K562 (cell line): ENCODE data around the gene NPAS3.

Experiments used
- BRD4 ChIP-seq: fragments of 200-600 bp; sonication (generic); IDR thresholded peaks from 2 replicates; pipeline ENCODE4 v1.6.1; 2017; ENCODE audit warnings: inconsistent platforms
- E2F1 ChIP-seq: sonication (generic); formaldehyde crosslinking; IDR thresholded peaks from 2 replicates; pipeline ENCODE4 v1.8.1; 2023; ENCODE audit warnings: mild to moderate bottlenecking, missing genetic modification reagents, moderate library complexity
- JUNB ChIP-seq: fragments of 450-650 bp; formaldehyde crosslinking; conservative IDR thresholded peaks from 2 replicates; pipeline ENCODE4 v1.4.0; 2020; ENCODE audit warnings: mild to moderate bottlenecking
- KLF6 ChIP-seq: fragments of 250-450 bp; sonication (Bioruptor Pico); IDR thresholded peaks from 2 replicates; pipeline ENCODE4 v1.4.0; 2020; ENCODE audit warnings: mild to moderate bottlenecking, moderate library complexity, borderline replicate concordance
- L3MBTL2 ChIP-seq: fragments of 450-650 bp; IDR thresholded peaks from 2 replicates; pipeline ENCODE4 v1.6.1; 2016; ENCODE audit warnings: mild to moderate bottlenecking, moderate library complexity
- POLR2AphosphoS5 ChIP-seq: IDR thresholded peaks from 2 replicates; pipeline ENCODE4 v1.6.1; 2011; ENCODE audit warnings: mild to moderate bottlenecking, low read depth, low read length, moderate library complexity; ENCODE audit not compliant: control insufficient read depth, insufficient read depth
- REST ChIP-seq, 2 experiments: fragments of 450-650 bp; formaldehyde crosslinking in 1 of 2; IDR thresholded peaks; 2 replicates each; pipeline versions ENCODE4 v1.4.0 to v1.6.1; 2014 to 2020; ENCODE audit warnings: mild to moderate bottlenecking in 2 of 2, borderline replicate concordance in 1 of 2, low read depth in 1 of 2
- SUPT5H ChIP-seq: fragments of 450-650 bp; IDR thresholded peaks from 2 replicates; pipeline ENCODE4 v1.6.1; 2016
- USF2 ChIP-seq: sonication (generic); formaldehyde crosslinking; IDR thresholded peaks from 2 replicates; pipeline ENCODE4 v1.5.0; 2020; ENCODE audit warnings: missing genetic modification reagents
- YBX1 ChIP-seq: fragments of 450-650 bp; IDR thresholded peaks from 2 replicates; pipeline ENCODE4 v1.7.1; 2016; ENCODE audit warnings: mild to moderate bottlenecking
- ZHX1 ChIP-seq: fragments of 150-350 bp; conservative IDR thresholded peaks from 2 replicates; pipeline ENCODE4 v1.6.1; 2014; ENCODE audit warnings: low read length
- ZNF609 ChIP-seq: sonication (generic); formaldehyde crosslinking; IDR thresholded peaks from 2 replicates; pipeline ENCODE4 v1.8.1; 2023; ENCODE audit warnings: missing genetic modification reagents, mild to moderate bottlenecking, borderline replicate concordance

- TF ChIP-seq ZHX1 = no peak
- no peak for TF ChIP-seq YBX1
- no peak for TF ChIP-seq ZNF609 (CRISPR knock-in tag)
- no peak for TF ChIP-seq POLR2AphosphoS5
- TF ChIP-seq KLF6 (CRISPR knock-in tag) = no peak
- no peak for TF ChIP-seq JUNB (CRISPR knock-in tag)
- no peak for TF ChIP-seq USF2 (CRISPR knock-in tag)
- TF ChIP-seq BRD4 = no peak
- no peak for TF ChIP-seq L3MBTL2
- TF ChIP-seq REST (IDR thresholded peaks at IDR 0.05; ENCODE audit: borderline replicate concordance) = no peak
- no peak for TF ChIP-seq REST (CRISPR knock-in tag; IDR thresholded peaks at IDR 0.05; ENCODE audit: low read depth)
- no peak for TF ChIP-seq SUPT5H
- no peak for TF ChIP-seq E2F1 (CRISPR knock-in tag)
These were observed 355.7 kb downstream of the NPAS3 start for GRCh38 chr14:33294419-33294818.
